ENCODE results near the gene RCAN1. TPM values are rescaled to one million over a fixed set of nuclear protein-coding genes. Genes with fewer than 3 reads are reported as not detected.
"Not testable (repeated sequence)": the region's sequence is repeated elsewhere in the genome, so short reads cannot be mapped to it uniquely, and the experiment has no call there.

Gene RCAN1
- total RNA-seq, 1 experiment from 2014 or later: 16.8 TPM

GRCh38 chr21:34570313-34570712 lies 44.6 kb downstream of the RCAN1 start:
- DNase-seq (ENCODE audit: low read depth): no peak

- DNase-seq (ENCODE audit: low read depth): no peak
These were observed 45.4 kb downstream of the RCAN1 start for GRCh38 chr21:34569381-34569979.

GRCh38 chr21:34568801-34569200 lies 46.1 kb downstream of the RCAN1 start:
- not testable (repeated sequence) for DNase-seq (ENCODE audit: low read depth)

GRCh38 chr21:34567604-34568155 lies 47.2 kb downstream of the RCAN1 start:
- DNase-seq (ENCODE audit: low read depth): no peak

GRCh38 chr21:34565238-34565637 lies 49.7 kb downstream of the RCAN1 start:
- no peak for DNase-seq (ENCODE audit: low read depth)

- DNase-seq (ENCODE audit: low read depth): not testable (repeated sequence)
These were observed 51.5 kb downstream of the RCAN1 start for GRCh38 chr21:34563370-34563769.

GRCh38 chr21:34561806-34562205 lies 53.1 kb downstream of the RCAN1 start:
- no peak for DNase-seq (ENCODE audit: low read depth)

- DNase-seq (ENCODE audit: low read depth): no peak
These were observed 54.3 kb downstream of the RCAN1 start for GRCh38 chr21:34560609-34561008.

- no peak for DNase-seq (ENCODE audit: low read depth)
These were observed 54.9 kb downstream of the RCAN1 start for GRCh38 chr21:34560021-34560420.

GRCh38 chr21:34559089-34559631 lies 55.8 kb downstream of the RCAN1 start:
- DNase-seq (ENCODE audit: low read depth): no peak

GRCh38 chr21:34558166-34558565 lies 56.7 kb downstream of the RCAN1 start:
- DNase-seq (ENCODE audit: low read depth): no peak

- DNase-seq (ENCODE audit: low read depth): no peak
These were observed 57.7 kb downstream of the RCAN1 start for GRCh38 chr21:34557261-34557660.

GRCh38 chr21:34554670-34555069 lies 60.2 kb downstream of the RCAN1 start:
- not testable (repeated sequence) for DNase-seq (ENCODE audit: low read depth)

- no peak for DNase-seq (ENCODE audit: low read depth)
These were observed 60.7 kb downstream of the RCAN1 start for GRCh38 chr21:34554227-34554626.

- peak; percentile 88 for DNase-seq (ENCODE audit: low read depth)
These were observed 61.6 kb downstream of the RCAN1 start for GRCh38 chr21:34553151-34553952.

- DNase-seq (ENCODE audit: low read depth): no peak
These were observed 62.4 kb downstream of the RCAN1 start for GRCh38 chr21:34552360-34553098.

- no peak for DNase-seq (ENCODE audit: low read depth)
These were observed 64.6 kb downstream of the RCAN1 start for GRCh38 chr21:34550182-34550799.

- no peak for DNase-seq (ENCODE audit: low read depth)
These were observed 66.0 kb downstream of the RCAN1 start for GRCh38 chr21:34548781-34549376.

- DNase-seq (ENCODE audit: low read depth): no peak
These were observed 68.4 kb downstream of the RCAN1 start for GRCh38 chr21:34546542-34546941.

- peak; percentile 70 for DNase-seq (ENCODE audit: low read depth)
These were observed 69.6 kb downstream of the RCAN1 start for GRCh38 chr21:34545079-34545884.
